ENCODE results near the gene SLC22A15.

DNA sequence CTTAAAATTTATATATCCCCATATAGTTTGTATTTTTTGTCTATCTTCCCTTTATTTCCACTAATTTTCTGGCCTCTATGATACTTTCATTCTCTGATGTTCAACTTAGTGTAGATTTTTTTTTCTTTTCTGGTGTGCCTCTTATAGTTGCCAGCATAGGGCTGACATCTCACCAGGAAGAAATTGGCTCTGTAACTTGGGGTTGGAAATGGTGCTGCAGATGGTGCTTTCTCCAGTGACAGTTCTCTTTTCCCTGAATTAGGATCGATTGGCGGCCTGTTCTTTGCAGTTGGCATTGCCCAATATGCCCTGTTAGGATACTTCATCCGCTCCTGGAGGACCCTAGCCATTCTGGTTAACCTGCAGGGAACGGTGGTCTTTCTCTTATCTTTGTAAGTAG, 50.3 kb downstream of the SLC22A15 start:
- TF ChIP-seq POLR2A (IDR thresholded peaks at IDR 0.05; ENCODE audit: low read depth, low read length) (no peak), POLR2AphosphoS5 (IDR thresholded peaks at IDR 0.05; ENCODE audit: low read depth, low read length) (no peak)

Data from GM12892 (cell line).